Stimulated activated CD4-positive, alpha-beta T cell treated with anti-CD3 and anti-CD28 coated beads, TNF-alpha, amount 100 ng/mL, for 24 hours (primary cell): ENCODE measurements around the gene AATF.
"Not testable (repeated sequence)": the region's sequence is repeated elsewhere in the genome, so short reads cannot be mapped to it uniquely, and the experiment has no call there.

Source experiments
- DNase-seq, 3 experiments: peaks; one replicate each; pipeline ENCODE4 v3.0.0-alpha.2; 2020; ENCODE audit warnings: low read depth in 3 of 3

AATF gene

DNA sequence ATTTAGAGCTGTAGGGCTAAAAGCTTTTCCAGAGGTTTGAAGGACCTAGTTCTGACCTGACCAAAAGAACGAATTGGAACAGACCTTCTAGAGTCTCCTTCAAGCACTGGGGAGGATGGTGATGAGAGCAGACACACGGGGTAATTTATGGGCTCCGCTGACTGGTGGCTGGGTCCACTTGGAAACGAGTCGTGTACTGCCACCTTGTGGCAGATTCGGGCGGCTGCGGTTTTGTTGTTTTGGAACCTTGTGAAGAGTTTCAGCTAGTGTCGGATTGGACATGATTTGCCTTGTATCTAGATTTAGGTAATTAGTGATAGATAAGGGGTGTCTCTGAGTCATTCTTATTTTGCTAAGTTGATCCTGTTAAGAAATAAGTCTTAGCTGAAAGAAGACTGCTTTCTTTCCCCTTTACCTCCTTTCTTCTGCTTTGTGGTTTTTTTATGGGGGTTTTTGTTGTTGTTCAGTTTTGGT lies 98.9 kb downstream of the AATF start:
- DNase-seq: peak; percentile 51 to 80 (median 73)

DNA sequence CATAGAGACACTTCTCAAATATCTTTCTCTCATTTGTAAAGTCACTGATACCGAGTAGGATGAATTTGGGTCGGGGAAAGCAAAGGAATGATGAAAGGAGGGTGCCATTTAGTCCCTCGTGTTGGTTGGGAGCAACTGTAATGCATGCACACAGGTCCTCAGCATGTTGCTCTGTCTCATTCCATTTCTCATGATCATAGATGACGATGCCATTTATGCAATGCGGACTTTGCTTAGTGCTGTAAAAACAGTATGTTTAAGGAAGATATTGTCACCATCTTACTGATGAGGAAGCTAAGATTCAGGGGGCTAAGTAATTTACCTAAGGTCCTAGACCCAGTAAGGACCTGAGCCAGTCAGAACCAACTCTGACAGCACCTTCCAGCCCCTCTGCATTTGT lies 100.1 kb downstream of the AATF start:
- no peak for DNase-seq

DNA sequence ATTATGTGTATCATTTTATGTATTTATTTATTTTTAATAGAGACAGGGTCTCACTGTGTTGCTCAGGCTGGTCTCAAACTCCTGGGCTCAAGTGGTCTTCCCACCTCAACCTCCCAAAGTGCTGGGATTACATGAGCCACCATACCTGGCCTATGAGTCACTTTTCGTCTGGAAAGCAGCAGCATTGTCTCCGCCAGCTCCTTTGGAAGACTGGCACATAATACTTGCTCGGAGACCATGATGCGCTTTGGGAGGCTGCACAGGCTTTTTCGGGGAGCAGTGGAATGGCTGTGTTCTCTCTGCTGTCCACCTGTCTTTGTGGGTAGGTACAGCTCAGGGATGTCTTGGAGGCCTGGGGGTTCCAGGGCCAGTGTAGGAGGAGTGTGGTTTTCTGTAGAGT lies 102.2 kb downstream of the AATF start:
- DNase-seq: no peak

DNA sequence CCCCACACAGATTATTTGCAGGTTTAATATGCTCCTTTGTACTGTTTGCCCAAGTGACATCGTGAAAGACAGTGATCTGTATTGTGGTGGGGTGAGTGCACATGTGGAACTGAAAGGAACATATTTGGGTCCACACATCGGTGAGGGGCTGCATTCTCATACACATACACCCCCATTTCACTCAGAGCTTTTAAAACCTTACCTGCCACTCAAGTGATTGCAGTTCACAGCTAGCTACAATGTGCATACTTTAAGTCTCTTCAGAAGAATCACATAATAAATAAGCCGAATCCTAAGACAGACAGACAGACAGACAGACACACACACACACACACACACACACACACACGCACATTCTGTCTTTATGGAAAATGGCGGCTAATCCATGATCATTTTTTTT lies 102.6 kb downstream of the AATF start:
- DNase-seq: no peak

DNA sequence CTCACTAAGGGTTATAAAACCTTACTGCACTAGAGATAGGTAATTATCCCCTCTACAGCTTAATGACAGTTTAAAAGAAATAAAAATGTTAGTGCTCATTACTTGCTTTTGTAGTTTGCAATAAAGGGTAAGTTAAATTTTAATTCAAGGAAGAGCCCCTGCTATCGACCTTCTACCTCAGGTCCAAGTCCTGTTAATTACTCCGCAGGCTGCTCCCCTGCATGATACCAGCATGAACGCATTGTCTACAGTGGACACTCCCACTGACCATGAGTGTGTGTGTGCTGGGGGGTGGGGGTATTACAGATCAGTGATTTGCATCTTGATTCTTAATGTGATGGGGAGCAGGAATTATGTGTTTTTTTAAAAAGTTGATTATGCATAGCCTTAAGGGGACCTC lies 103.1 kb downstream of the AATF start:
- DNase-seq: no peak

DNA sequence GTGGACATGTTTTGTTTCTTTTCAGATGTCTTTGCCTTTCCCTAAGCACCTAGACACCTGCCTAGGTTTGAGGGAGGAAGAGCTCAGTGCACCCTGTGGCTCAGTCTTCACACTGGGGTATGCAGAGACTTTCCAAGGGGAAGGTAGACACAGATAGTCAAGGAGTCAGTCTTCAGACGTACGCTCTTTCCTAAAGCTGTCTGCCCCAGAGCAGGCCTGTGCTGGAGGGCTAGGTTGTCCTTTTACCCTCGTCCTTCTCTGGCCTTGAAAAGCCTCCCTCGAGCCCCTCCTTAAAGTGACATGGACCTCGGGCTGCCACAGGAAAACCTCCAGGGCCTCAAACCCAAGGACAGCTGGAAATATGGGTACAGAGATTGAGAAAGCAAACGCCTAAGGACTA lies 103.7 kb downstream of the AATF start:
- DNase-seq: no peak

DNA sequence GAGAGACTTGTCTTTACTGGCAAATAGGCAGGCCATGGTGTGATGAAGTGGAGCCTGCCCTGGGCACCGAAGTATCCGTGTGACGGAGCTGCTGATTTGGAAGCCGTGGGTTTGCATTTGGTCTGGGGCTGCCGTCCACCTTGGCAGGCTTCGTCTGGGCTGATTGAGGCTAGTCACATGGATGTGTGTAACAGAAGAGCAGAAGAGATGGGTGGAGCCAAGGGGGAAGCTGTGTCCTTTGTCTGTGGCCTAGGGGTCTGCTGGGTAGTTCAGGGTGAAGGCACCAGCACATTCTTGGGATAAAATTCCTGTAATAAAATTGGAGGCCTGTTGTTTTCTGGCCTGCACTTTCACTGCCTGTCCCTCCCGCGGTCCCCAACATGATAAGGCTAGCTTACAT lies 106.1 kb downstream of the AATF start:
- no peak for DNase-seq

DNA sequence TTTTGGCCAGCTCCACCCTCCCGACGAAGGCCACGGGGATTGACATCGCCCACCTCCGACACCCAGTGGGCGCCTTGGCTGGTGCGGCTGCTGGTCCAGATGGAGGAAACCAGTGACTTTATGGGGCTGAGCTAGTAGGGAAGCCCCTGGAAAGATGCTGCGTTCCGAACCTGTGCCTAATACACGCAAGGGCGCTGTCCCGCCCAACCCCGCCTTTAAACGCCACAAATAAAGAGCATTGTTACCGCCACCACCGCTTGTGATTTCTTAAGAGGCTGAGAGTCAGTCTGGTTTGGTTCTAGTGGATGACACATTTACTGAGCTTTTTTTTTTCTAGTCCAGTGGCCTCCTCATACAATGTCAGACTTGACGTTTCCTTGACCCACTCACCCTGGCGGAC lies 107.9 kb downstream of the AATF start:
- no peak for DNase-seq

DNA sequence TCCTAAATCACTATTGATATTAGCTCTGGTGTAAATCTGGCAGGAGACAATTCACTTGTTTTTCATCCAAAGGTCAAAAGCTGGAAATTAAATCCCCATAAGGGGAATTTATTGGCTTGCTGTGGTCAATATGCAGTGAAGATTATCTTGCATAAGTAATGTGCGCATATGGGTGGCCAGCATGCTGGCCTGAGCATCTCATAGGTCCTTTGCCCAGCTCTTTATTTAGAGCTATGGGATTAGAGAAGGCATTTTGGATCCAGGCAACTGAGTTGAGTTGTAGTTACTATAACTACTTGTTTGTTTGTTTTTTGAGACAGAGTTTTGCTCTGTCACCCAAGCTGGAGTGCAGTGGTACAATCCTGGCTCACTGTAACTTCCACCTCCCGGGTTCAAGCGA lies 110.7 kb downstream of the AATF start:
- DNase-seq: no peak

DNA sequence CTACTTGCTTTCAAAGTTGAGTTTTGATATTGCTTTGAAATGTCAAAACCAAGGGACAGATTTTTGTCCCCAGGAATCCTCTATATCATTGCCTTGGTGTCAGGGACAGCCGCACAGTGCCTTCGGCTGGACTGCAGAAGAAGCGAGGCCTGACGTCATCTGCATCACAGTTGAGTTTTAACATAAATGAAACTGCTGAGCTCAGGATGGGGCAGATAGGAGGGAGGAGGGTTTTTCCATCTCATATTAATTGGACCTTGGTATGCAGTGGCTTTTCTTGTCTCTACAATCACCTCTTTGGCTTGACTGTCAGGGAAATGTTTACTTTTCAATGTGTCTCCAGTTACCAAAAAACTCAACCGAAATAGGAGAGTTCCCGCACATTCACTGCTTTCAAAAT lies 111.3 kb downstream of the AATF start:
- DNase-seq: no peak

DNA sequence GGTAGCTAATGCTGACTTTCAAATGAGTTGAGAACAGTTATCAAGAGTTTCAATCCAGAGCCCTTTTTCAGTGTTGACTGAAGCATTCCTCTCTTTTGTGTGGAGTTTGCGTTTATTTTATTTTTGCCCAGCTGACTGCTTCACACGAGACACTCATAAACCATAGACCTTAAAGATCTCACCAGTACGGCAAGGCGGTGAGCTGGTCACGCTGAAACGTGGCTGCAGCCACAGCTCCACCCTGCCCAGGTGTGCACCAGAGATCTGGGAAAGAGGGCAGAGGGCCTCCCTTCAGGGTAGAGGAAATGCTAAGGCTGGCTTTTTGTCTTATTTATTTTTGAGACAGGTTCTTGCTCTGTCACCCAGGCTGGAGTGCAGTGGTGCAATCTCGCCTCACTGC lies 112.2 kb downstream of the AATF start:
- DNase-seq: no peak

DNA sequence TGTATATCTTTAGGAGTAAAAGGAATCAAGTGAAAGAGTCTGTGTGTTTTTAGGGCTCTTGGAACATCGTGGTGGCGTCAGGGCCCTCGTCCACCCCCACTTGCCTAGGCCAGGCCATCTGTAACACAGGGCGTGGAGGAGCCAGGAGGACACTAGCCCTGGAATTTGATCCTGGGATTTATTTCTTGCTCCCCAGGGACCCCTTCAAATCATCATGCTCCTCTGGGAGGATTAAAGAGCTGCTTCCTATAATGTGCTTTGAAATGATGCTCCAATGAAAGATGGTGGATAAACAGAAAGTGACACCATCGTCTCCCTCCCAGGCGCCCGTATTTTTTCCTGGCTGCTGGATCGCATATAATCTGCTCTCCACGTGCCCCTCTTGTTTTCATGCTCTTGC lies 113.3 kb downstream of the AATF start:
- DNase-seq: no peak

DNA sequence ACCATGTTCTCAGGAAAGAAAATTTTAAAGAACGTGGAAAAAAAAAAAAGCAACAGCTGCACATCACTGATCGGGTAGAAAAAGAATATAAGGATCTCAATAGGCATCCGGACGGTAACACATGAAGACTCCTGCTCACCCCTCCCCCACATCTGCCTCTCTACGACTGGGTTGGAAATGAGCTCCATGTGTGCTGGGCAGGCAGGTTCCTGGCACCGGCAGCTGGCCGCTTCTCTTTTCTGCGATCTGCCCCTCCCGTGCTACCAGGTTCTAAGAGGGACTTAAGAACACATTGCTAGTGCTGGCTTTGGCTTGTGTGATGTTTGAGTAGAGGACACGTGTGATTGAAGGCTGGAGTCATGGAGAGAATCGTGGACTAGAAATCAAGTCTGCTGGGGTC lies 115.5 kb downstream of the AATF start:
- DNase-seq: no peak

DNA sequence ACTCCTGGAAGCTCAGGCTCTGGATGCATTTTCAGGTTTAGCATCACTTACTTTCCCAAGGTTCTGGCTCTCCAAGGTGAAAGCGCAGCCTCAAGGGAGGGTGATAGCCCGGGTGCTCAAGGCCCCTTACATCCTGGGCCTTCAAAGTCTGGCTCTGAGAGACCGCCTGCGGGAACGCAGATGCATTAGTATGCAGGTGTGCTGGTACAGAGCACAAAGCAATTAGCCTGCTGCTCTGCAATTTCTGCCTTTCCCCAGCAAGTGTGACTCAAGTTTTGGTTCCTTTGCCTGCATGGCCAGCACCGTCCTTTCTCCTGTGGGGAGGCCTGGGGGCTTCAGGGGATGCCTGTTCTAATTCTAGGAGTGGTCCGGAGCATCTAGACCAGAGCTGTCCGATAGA lies 116.2 kb downstream of the AATF start:
- DNase-seq: no peak

DNA sequence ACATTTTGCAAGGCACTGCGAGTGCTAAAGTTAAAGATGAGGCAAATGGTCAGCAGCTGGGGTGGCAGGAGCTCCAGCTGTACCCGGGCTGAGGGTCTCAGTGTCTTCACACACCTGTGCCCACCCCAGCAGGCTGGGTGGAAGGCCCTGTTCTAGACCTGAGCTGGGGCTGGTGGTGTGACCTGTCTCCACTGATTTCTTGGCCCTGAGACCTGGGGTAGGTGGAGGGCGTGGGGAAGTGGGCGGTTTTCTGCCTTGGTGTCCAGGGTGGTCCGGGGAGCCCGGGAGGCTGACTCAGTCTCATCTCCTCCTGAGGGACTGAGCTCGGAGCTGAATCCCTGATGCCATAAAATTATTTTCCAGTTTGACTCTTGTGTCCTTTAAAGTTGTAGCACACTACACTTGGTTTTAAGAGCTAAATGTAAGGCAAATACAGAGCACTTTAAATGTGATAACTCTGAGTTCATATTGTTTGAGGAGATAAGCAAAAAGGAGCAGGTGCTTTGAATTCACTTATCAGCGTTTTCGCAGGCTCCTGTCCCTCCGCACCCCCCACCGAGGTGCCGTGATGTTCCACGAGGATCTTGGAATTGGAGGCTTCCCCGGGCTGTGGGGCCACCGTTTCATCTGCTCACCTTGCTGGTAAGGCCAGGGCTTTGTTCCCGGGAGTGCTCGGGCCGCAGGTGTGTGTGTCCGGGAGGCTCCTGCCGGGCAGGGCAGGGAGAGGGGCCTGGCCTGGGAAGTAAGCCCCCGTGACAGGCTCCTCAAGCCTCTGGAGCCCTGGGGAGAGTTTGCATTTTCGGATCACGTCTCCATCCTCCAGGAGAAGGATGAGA lies 117.0 kb downstream of the AATF start:
- DNase-seq: no peak

DNA sequence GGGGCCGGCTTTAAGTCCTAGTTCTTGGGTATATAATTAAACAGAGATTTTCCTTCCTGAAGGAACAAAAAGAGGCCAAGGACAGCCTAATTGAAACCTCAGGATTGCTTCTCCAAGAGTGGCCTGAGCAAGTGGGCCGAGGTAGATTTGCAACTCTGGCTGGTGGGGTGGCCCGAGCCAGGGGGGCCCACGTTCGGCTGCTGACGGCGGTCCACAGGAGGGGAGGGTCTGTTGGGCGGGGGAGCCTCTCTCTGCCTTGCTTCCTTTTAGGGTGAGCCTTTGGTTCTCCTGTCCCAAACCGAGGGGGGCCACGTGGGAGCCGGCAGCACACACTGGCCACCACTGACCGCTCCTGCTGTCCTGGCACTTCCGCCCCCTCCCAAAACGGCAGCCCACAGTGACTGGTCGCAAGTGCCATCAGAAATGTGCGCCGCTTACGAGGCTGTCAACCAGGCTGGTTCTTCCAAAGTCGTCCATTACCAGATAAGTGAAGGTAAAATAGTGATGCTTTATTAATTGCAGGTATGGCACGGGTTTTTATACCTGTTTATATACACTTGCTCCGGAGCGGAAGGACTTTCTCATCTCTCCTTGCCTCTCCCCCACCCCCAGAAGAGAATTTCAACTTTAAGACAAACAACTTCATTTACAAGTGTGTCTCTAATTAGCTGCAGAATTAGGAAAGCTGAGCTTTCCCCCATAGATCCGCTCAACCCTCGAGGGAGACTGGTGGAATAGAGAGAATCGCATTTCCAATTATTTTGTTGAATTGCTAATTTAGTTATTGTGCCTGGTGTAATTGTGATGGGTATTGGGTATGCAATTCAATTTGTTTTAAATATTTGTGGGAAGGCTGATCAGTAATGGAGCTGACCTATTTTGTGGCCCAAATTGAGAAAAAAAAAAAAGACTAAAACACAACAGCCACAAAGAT lies 117.8 kb downstream of the AATF start:
- DNase-seq: no peak

DNA sequence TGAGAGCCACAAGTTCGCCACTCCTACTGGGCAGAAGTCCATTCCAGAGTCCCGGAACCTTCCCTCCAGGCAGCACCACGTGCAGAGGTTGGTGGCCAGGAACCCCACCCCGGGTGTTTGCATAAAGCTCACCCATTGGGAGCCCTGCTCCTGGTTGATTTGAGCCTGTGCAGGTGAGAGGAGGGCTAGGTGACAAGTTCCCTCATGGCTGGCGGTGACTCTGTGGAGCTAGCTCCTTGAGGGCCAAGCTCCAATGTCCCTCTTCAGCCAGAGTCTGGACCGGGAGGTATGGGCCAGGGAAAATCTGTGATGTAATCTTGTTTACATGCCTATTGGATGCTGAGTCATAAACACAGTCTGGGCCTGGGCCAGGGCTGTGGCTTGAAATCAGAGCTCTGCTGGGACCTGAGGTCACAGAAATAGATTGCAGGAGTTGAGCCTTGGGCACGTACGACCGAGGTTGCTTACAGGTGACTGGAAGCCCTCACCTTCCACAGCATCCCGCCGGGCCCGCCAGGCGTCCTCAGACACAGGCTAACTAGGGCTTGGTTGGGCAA lies 118.9 kb downstream of the AATF start:
- no peak for DNase-seq

DNA sequence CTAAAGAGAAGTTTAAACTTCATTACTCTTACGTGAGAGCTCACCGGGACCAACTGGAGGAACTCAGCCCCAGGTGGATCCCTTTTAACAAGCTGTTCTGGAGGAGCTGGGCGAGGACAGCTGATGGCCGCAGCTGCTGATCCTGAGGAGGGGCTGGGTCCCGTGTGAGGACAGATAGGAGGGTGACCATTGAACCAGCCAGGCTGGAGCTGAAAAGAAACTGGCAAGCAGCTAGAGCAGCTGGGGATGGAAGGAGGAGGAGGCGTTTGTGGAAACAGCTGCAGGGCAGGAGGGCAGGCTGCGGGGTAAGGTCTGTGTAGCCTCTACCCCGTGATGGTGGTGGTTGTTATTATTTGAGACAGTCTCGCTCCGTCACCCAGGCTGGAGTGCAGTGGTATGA lies 119.5 kb downstream of the AATF start:
- DNase-seq: no peak

DNA sequence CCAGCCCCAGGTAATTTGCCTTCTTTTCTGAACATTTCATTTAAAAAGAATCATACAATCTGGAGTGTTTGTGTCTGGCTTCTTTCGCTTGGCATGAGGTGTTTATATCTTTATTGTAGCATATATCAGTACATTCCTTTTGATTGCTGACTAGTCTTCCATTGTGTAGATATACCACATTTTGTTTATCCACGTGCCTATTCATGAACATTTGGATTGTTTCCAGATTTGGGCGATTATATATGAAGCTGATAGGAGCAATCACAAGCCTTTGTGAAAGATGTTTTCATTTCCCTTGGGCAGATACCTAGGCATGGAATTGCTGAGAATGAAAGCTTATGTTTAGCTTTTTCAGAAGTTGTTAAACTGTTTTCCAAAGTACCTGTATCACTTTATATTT lies 120.3 kb downstream of the AATF start:
- DNase-seq: no peak

DNA sequence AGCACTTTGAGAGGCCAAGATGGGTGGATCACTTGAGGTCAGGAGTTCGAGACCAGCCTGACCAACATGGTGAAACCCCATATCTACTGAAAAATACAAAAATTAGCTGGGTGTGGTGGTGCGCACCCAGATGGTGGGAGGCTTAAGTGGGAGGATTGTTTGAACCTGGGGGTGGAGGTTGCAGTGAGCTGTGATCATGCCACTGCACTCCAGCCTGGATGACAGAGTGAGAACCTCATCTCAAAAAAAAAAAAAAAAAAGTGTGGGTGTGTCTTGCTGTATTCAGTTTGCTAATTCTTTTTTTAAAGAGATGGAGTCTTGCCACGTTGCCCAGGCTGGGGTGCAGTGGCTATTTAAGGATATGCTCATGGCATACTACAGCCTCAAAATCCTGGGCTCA lies 124.7 kb downstream of the AATF start:
- DNase-seq: not testable (repeated sequence)

DNA sequence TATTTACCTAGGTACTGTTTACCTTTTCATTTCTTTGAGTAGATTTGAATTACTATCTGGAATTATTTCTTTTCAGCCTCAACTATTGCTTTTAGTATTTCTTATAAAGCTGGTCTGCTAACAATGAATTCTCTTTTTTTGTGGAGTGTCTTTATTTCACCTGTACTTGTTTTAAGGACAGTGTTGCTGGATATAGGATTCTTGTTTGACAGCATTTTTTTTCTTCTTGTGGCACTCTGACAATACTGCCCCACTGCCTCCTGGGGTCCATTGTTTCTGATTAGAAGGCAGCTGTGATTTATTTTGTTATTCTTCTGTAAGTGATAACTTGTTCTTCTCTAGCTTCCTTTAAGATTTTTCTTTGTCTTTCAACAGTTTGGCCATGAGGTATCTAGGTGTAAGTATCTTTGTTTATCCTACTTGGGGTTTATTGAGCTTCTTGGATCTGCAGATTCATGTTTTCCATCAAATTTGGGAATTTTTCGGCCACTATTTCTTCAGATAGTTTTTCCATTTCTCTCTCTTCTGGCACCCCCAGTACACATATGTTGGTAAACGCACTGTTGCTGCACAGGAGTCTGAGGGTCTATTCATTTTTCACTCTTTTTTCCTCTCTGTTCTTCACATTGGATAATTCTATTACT lies 130.4 kb downstream of the AATF start:
- DNase-seq: no peak

DNA sequence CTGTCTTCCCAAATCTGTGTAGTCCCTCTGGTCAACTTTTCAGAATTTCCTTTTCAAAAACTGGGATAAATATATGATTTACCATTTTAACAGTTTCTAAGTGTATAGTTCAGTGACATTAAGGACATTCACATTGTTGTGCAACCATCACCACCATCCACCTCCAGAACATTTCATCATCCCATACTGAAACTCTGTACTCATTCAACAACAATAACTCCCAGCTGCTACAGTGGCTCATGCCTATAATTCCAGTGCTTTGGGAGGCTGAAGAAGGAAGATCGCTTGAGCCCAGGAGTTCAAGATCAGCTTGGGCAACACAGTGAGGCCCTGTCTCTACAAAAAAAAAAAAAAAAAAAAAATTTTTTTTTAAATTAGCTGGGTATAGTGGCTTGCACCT lies 131.0 kb downstream of the AATF start:
- DNase-seq: no peak
